IMR-90 (cell line): ENCODE measurements around the gene OR4D9.
"Not testable (repeated sequence)": the region's sequence is repeated elsewhere in the genome, so short reads cannot be mapped to it uniquely, and the experiment has no call there.

Experiments used
- BHLHE40 ChIP-seq: fragments of 150-350 bp; IDR thresholded peaks from 2 replicates; pipeline ENCODE4 v1.6.1; 2016; ENCODE audit warnings: mild to moderate bottlenecking, low read depth, low read length
- CEBPB ChIP-seq: IDR thresholded peaks from 2 replicates; pipeline ENCODE4 v1.6.1; 2012; ENCODE audit warnings: low read depth, low read length, improper control_type of control experiment
- FOS ChIP-seq: fragments of 150-350 bp; IDR thresholded peaks from 2 replicates; pipeline ENCODE4 v1.6.1; 2016; ENCODE audit warnings: low read depth, low read length
- MAFK ChIP-seq: IDR thresholded peaks from 2 replicates; pipeline ENCODE4 v1.6.1; 2012; ENCODE audit warnings: low read depth, low read length, improper control_type of control experiment
- MAZ ChIP-seq: IDR thresholded peaks from 2 replicates; pipeline ENCODE4 v1.6.1; 2012; ENCODE audit warnings: low read depth, mild to moderate bottlenecking, low read length, improper control_type of control experiment, moderate library complexity, borderline replicate concordance
- MXI1 ChIP-seq: IDR thresholded peaks from 2 replicates; pipeline ENCODE4 v1.6.1; 2012; ENCODE audit warnings: low read depth, mild to moderate bottlenecking, low read length, moderate library complexity, borderline replicate concordance
- POLR2A ChIP-seq: IDR thresholded peaks from 2 replicates; pipeline ENCODE4 v1.6.1; 2012; ENCODE audit warnings: mild to moderate bottlenecking, low read depth, low read length
- RAD21 ChIP-seq: IDR thresholded peaks from 2 replicates; pipeline ENCODE4 v1.6.1; 2012; ENCODE audit warnings: low read length, improper control_type of control experiment
- RCOR1 ChIP-seq: IDR thresholded peaks from 2 replicates; pipeline ENCODE4 v1.6.1; 2012; ENCODE audit warnings: mild to moderate bottlenecking, low read length, improper control_type of control experiment; ENCODE audit not compliant: insufficient replicate concordance
- RFX5 ChIP-seq: IDR thresholded peaks from 2 replicates; pipeline ENCODE4 v1.8.0; 2012; ENCODE audit warnings: low read depth, mild to moderate bottlenecking, low read length, moderate library complexity
- SMC3 ChIP-seq: fragments of 150-350 bp; IDR thresholded peaks from 2 replicates; pipeline ENCODE4 v1.6.1; 2016; ENCODE audit warnings: low read depth, mild to moderate bottlenecking, antibody characterized with exemption, low read length, moderate library complexity
- TF ChIP-seq, protein P1 (sequence below): conservative IDR thresholded peaks from 2 replicates; pipeline ENCODE4 v1.5.1; 2012; ENCODE audit warnings: mild to moderate bottlenecking, low read depth, low read length, improper control_type of control experiment
- TF ChIP-seq, protein P2 (sequence below): fragments of 150-350 bp; IDR thresholded peaks from 2 replicates; pipeline ENCODE4 v1.6.1; 2017; ENCODE audit warnings: mild to moderate bottlenecking, antibody characterized with exemption, low read length, low read depth

DNA sequence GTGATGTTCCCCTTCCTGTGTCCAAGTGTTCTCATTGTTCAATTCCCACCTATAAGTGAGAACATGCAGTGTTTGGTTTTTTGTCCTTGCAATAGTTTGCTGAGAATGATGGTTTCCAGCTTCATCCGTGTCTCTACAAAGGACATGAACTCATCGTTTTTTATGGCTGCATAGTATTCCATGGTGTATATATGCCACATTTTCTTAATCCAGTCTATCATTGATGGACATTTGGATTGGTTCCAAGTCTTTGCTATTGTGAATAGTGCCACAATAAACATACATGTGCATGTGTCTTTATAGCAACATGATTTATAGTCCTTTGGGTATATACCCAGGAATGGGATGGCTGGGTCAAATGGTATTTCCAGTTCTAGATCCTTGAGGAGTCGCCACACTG is 32.4 kb downstream of the OR4D9 start:
- TF ChIP-seq, protein P1, sequence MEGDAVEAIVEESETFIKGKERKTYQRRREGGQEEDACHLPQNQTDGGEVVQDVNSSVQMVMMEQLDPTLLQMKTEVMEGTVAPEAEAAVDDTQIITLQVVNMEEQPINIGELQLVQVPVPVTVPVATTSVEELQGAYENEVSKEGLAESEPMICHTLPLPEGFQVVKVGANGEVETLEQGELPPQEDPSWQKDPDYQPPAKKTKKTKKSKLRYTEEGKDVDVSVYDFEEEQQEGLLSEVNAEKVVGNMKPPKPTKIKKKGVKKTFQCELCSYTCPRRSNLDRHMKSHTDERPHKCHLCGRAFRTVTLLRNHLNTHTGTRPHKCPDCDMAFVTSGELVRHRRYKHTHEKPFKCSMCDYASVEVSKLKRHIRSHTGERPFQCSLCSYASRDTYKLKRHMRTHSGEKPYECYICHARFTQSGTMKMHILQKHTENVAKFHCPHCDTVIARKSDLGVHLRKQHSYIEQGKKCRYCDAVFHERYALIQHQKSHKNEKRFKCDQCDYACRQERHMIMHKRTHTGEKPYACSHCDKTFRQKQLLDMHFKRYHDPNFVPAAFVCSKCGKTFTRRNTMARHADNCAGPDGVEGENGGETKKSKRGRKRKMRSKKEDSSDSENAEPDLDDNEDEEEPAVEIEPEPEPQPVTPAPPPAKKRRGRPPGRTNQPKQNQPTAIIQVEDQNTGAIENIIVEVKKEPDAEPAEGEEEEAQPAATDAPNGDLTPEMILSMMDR: not testable (repeated sequence)
- not testable (repeated sequence) for TF ChIP-seq POLR2A, CEBPB, MAFK, RAD21, MXI1, BHLHE40, MAZ, FOS, RCOR1, RFX5, SMC3
- TF ChIP-seq, protein P2, sequence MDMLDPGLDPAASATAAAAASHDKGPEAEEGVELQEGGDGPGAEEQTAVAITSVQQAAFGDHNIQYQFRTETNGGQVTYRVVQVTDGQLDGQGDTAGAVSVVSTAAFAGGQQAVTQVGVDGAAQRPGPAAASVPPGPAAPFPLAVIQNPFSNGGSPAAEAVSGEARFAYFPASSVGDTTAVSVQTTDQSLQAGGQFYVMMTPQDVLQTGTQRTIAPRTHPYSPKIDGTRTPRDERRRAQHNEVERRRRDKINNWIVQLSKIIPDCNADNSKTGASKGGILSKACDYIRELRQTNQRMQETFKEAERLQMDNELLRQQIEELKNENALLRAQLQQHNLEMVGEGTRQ: not testable (repeated sequence)
